K562 (cell line): ENCODE results near the gene OR8K5. TPM values are rescaled to one million over a fixed set of nuclear protein-coding genes. Genes with fewer than 3 reads are reported as not detected.

ENCODE experiments used
- ATAC-seq: fragments of 200-7000 bp; cut with Tn5 transposase; 3 replicates; pipeline ENCODE4 v1.9.1; 2020; ENCODE audit warnings: moderate library complexity
- BruUV-seq: library from RNA; stranded (reverse); fragments of 400-500 nt; replicated peaks from 2 replicates; lab custom pipeline; 2021; lab: Mats Ljungman, UMichigan
- CTCF ChIA-PET: fragments of 300-600 bp; formaldehyde crosslinking; extraction: SDS; loops from one replicate; lab custom pipeline; 2021; ENCODE audit warnings: low intra/inter-chr PET ratio; lab: Yijun Ruan, JAX
- POLR2A ChIA-PET: fragments of 300-600, 350-650 bp; sonication (Branson Sonifier 250); formaldehyde crosslinking; extraction: SDS; loops from one replicate; lab custom pipeline; 2021; ENCODE audit warnings: antibody characterized with exemption, inconsistent platforms; lab: Yijun Ruan, JAX
- DNase-seq, 4 experiments: peaks; one replicate each; pipeline versions ENCODE4 v3.0.0 to v3.0.0-alpha.2; 2011 to 2018; ENCODE audit warnings: low spot score in 3 of 4, mixed read lengths in 3 of 4; ENCODE audit errors: extremely low read depth in 1 of 4
- FAIRE-seq: peaks from 2 replicates; lab custom pipeline; 2011; peaks lifted over from hg19 to GRCh38; lab: Jason Lieb, UNC
- H2AFZ ChIP-seq: 2 replicates; pipeline ENCODE4 v1.6.0; 2011; ENCODE audit warnings: low read depth, low read length, control low read depth, inconsistent platforms
- H3K27ac ChIP-seq: fragments of 200-600 bp; 3 replicates; pipeline ENCODE4 v1.8.0; 2011; ENCODE audit warnings: low read depth, mild to moderate bottlenecking, control low read depth, inconsistent platforms, low read length, moderate library complexity, mixed read lengths; ENCODE audit errors: extremely low read depth
- H3K27me3 ChIP-seq, 2 experiments: fragments of 300-600 bp in 1 of 2; 2 replicates in 1 of 2; 3 replicates in 1 of 2; pipeline versions ENCODE4 v1.6.0 to v1.8.0; 2011; ENCODE audit warnings: inconsistent platforms in 2 of 2, low read length in 2 of 2, mild to moderate bottlenecking in 1 of 2, mixed read lengths in 1 of 2, moderate library complexity in 1 of 2; ENCODE audit not compliant: control insufficient read depth in 2 of 2, insufficient read depth in 2 of 2
- H3K36me3 ChIP-seq: fragments of 300-600 bp; 3 replicates; pipeline ENCODE4 v1.8.0; 2011; ENCODE audit warnings: mild to moderate bottlenecking, low read length, inconsistent platforms; ENCODE audit not compliant: control insufficient read depth, insufficient read depth
- H3K4me1 ChIP-seq, 2 experiments: fragments of 200-600 bp in 1 of 2; replicated peaks in 1 of 2; 2 replicates in 1 of 2; 3 replicates in 1 of 2; pipeline versions ENCODE4 v1.5.1 to v1.8.0; 2011; ENCODE audit warnings: inconsistent platforms in 2 of 2, low read length in 2 of 2, mild to moderate bottlenecking in 1 of 2, mixed read lengths in 1 of 2, moderate library complexity in 1 of 2; ENCODE audit not compliant: control insufficient read depth in 2 of 2, insufficient read depth in 2 of 2
- H3K4me2 ChIP-seq: 2 replicates; pipeline ENCODE4 v1.6.1; 2011; ENCODE audit warnings: low read length, control low read depth, inconsistent platforms, mixed read lengths; ENCODE audit not compliant: insufficient read depth
- H3K4me3 ChIP-seq: fragments of 200-600 bp; sonication (generic), shearing (Covaris generic); 2 replicates; pipeline ENCODE4 v1.5.1; 2016; ENCODE audit warnings: control low read depth, inconsistent platforms
- H3K79me2 ChIP-seq: fragments of 200-600 bp; 3 replicates; pipeline ENCODE4 v1.8.0; 2011; ENCODE audit warnings: low read length, inconsistent platforms; ENCODE audit not compliant: control insufficient read depth, insufficient read depth
- H3K9ac ChIP-seq, 2 experiments: 2 replicates each; pipeline versions ENCODE4 v1.6.0 to v1.6.1; 2011; ENCODE audit warnings: low read depth in 2 of 2, low read length in 2 of 2, control low read depth in 1 of 2, inconsistent platforms in 1 of 2, mild to moderate bottlenecking in 1 of 2, mixed read lengths in 1 of 2; ENCODE audit not compliant: insufficient read depth in 1 of 2
- H3K9me1 ChIP-seq: one replicate; pipeline ENCODE4 v1.6.0; 2011; ENCODE audit warnings: inconsistent platforms, mild to moderate bottlenecking, low read length, moderate library complexity; ENCODE audit not compliant: control insufficient read depth, insufficient read depth
- H3K9me3 ChIP-seq: replicated peaks from 2 replicates; pipeline ENCODE4 v1.5.1; 2011; ENCODE audit warnings: low read depth, low read length, inconsistent platforms; ENCODE audit not compliant: control insufficient read depth, insufficient read depth
- H4K20me1 ChIP-seq: replicated peaks from 2 replicates; pipeline ENCODE4 v1.6.1; 2011; ENCODE audit warnings: low read length, inconsistent platforms, mixed read lengths; ENCODE audit not compliant: control insufficient read depth, insufficient read depth
- C11orf30 ChIP-seq: fragments of 450-650 bp; IDR thresholded peaks from 2 replicates; pipeline ENCODE4 v1.6.1; 2016; ENCODE audit warnings: low read depth, mild to moderate bottlenecking
- CHD2 ChIP-seq: IDR thresholded peaks from 2 replicates; pipeline ENCODE4 v1.6.1; 2011; ENCODE audit warnings: low read depth, low read length
- EGR1 ChIP-seq: fragments of 450-650 bp; conservative IDR thresholded peaks from 2 replicates; pipeline ENCODE4 v1.6.1; 2017; ENCODE audit warnings: mild to moderate bottlenecking
- FOXK2 ChIP-seq, 2 experiments: fragments of 450-650 bp; IDR thresholded peaks in 1 of 2; conservative IDR thresholded peaks in 1 of 2; 2 replicates each; pipeline ENCODE4 v1.6.1; 2016; ENCODE audit warnings: low read depth in 2 of 2, mild to moderate bottlenecking in 1 of 2
- GTF2E2 ChIP-seq: fragments of 200-800 bp; sonication (Bioruptor generic); IDR thresholded peaks from 2 replicates; pipeline ENCODE4 v1.6.1; 2016; ENCODE audit warnings: missing genetic modification characterization, missing compliant biosample characterization
- HNRNPL ChIP-seq: fragments of 200-400 bp; formaldehyde crosslinking; IDR thresholded peaks from 2 replicates; pipeline ENCODE4 v1.6.1; 2017; ENCODE audit warnings: low read depth, mild to moderate bottlenecking, low read length
- LCOR ChIP-seq: sonication (generic); formaldehyde crosslinking; IDR thresholded peaks from 2 replicates; pipeline ENCODE4 v1.8.0; 2022; ENCODE audit warnings: mild to moderate bottlenecking, missing genetic modification reagents
- MAFF ChIP-seq: IDR thresholded peaks from 2 replicates; pipeline ENCODE4 v1.6.1; 2012; ENCODE audit warnings: low read length, improper control_type of control experiment
- NR2C2 ChIP-seq, 2 experiments: fragments of 200-800 bp in 1 of 2; sonication (Bioruptor generic) in 1 of 2; sonication (generic) in 1 of 2; formaldehyde crosslinking in 1 of 2; IDR thresholded peaks; 2 replicates each; pipeline versions ENCODE4 v1.6.1 to v1.8.0; 2016 to 2022; ENCODE audit warnings: mild to moderate bottlenecking in 1 of 2, missing compliant biosample characterization in 1 of 2, missing genetic modification characterization in 1 of 2, missing genetic modification reagents in 1 of 2
- ZNF316 ChIP-seq: fragments of 450-650 bp; IDR thresholded peaks from 2 replicates; pipeline ENCODE4 v1.6.1; 2016
- WGBS: fragments of 100-300 bp; shearing (Covaris generic); methylation state at CpG from one replicate; pipeline ENCODE4 v1.1.6; 2016; ENCODE audit warnings: low coverage, mixed read lengths; ENCODE audit not compliant: insufficient coverage; ENCODE audit errors: missing lambda C conversion rate; 5-methylcytosine and 5-hydroxymethylcytosine counted together
- in situ Hi-C: fragments of 300-500 bp; cut with MboI; formaldehyde crosslinking; loops from 4 replicates; pipeline ENCODE4 v1.15.0; 2018; ENCODE audit warnings: inconsistent platforms, mixed read lengths
- intact Hi-C: fragments of 100-400 bp; cut with micrococcal nuclease; formaldehyde crosslinking; loops from 2 replicates; pipeline ENCODE4 v1.14.2; 2022
- polyA plus RNA-seq, 8 experiments: library from polyadenylated mRNA; depleted of rRNA in 4 of 8; stranded (reverse) in 5 of 8; unstranded in 3 of 8; fragments of >200 nt; fragmentation: Nextera tagmentation in 2 of 8; fragmentation: Illumina TruSeq in 1 of 8; extraction: Ambion mirVana in 2 of 8; extraction: Trizol in 1 of 8; gene quantifications; 2 replicates each; pipeline versions ENCODE4 v1.2.1 to v1.2.3, GENCODE V29; 2011 to 2014; ENCODE audit warnings: inconsistent platforms in 1 of 8, missing spikeins in 1 of 8
- total RNA-seq, 7 experiments: library from RNA; depleted of rRNA in 6 of 7; stranded (reverse); fragments of >200 nt in 6 of 7; fragmentation: Illumina TruSeq in 2 of 7; extraction: Trizol in 2 of 7; gene quantifications; 2 replicates each; pipeline versions ENCODE4 v1.2.1 to v1.2.3, GENCODE V29; 2011 to 2021; ENCODE audit warnings: low replicate concordance in 1 of 7
- TF ChIP-seq, protein P1 (sequence below): fragments of 250-450 bp; sonication (Bioruptor Pico); IDR thresholded peaks from 2 replicates; pipeline ENCODE4 v1.4.0; 2020; ENCODE audit warnings: mild to moderate bottlenecking, moderate library complexity, borderline replicate concordance

OR8K5 gene
- total and polyA plus RNA-seq, 9 of the 15 experiments (the other 6 are each of a cell fraction or from before 2014, with no cell fraction given): not detected

DNA sequence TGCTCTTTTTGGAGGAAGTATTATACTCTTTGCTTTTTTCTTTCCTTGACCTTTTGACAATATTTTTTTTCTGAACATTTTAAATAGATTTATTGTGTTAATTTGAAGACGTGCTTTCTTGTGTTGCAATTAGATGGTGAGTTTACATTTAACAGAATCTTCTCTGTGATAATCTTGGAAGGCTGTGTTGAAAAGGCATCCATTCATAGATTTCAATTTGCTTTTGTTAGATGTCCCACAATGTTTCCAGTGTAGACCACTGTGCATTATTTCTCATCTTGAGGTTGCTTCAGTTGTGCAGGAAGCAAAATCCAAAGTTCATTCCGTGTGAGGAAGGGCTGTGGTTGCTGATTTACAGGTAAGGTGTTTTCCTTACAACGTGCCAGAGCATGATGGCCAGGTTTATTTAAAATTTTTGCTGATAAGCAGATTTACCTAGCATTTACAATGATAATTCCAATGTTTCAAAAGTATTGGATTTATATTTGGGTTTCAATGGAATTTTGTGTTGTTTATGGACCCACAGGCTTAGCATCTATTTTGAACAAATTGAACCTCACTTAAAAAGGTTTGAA, 12.2 kb upstream of the OR8K5 start:
- ChIA-PET CTCF (no interaction called here), POLR2A (no interaction called here)
- BruUV-seq: no TSS peak
- Histone ChIP-seq H3K79me2 (no peaks in the 10 kb centered on the region), H3K27me3 (no peaks in the 10 kb centered on the region), H3K9me3 (no peaks in the 10 kb centered on the region; the same call in 1 of the 2 replicates), H3K27ac (no peak overlapping the region), H3K36me3 (no peaks in the 10 kb centered on the region), H4K20me1 (no peaks in the 10 kb centered on the region), H3K4me3 (no peak overlapping the region), H3K4me2 (no peak overlapping the region), H3K9me1 (no peaks in the 10 kb centered on the region), H3K9ac (no peak overlapping the region), H3K4me1 (no peaks in the 10 kb centered on the region), H2AFZ (no peak overlapping the region)
- 0% methylated on average over 3 of the region's 3 CpGs for WGBS
- FAIRE-seq (no peak), DNase-seq (no peak), ATAC-seq (no peak)
- TF ChIP-seq CHD2: no peak
- TF ChIP-seq GTF2E2 (tag): no peak
- no peak for TF ChIP-seq NR2C2 (CRISPR knock-in tag; IDR thresholded peaks at IDR 0.05)
- no peak for TF ChIP-seq NR2C2 (tag; IDR thresholded peaks at IDR 0.05)
- TF ChIP-seq LCOR (CRISPR knock-in tag): no peak
- peak; percentile 34; the same call in 1 of the 2 replicates for TF ChIP-seq ZNF316
- TF ChIP-seq FOXK2 (conservative IDR thresholded peaks at IDR 0.05 in 1 of 2, IDR thresholded peaks at IDR 0.05 in 1 of 2; ENCODE audit: low read depth in 2 of 2): no peak
- no peak for TF ChIP-seq HNRNPL
- TF ChIP-seq, protein P1, sequence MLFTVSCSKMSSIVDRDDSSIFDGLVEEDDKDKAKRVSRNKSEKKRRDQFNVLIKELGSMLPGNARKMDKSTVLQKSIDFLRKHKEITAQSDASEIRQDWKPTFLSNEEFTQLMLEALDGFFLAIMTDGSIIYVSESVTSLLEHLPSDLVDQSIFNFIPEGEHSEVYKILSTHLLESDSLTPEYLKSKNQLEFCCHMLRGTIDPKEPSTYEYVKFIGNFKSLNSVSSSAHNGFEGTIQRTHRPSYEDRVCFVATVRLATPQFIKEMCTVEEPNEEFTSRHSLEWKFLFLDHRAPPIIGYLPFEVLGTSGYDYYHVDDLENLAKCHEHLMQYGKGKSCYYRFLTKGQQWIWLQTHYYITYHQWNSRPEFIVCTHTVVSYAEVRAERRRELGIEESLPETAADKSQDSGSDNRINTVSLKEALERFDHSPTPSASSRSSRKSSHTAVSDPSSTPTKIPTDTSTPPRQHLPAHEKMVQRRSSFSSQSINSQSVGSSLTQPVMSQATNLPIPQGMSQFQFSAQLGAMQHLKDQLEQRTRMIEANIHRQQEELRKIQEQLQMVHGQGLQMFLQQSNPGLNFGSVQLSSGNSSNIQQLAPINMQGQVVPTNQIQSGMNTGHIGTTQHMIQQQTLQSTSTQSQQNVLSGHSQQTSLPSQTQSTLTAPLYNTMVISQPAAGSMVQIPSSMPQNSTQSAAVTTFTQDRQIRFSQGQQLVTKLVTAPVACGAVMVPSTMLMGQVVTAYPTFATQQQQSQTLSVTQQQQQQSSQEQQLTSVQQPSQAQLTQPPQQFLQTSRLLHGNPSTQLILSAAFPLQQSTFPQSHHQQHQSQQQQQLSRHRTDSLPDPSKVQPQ (CRISPR knock-in tag): no peak
- TF ChIP-seq MAFF: peak; percentile 17; the same call in 1 of the 2 replicates
- TF ChIP-seq C11orf30: 0 out of 2 replicates have a peak, but pooled peaks have one; percentile 7
- TF ChIP-seq EGR1: no peak
- intact Hi-C loops: no loop called here
- in situ Hi-C loops: no loop called here
